ENCODE results near the gene ANXA1.

The ANXA1 gene

DNA sequence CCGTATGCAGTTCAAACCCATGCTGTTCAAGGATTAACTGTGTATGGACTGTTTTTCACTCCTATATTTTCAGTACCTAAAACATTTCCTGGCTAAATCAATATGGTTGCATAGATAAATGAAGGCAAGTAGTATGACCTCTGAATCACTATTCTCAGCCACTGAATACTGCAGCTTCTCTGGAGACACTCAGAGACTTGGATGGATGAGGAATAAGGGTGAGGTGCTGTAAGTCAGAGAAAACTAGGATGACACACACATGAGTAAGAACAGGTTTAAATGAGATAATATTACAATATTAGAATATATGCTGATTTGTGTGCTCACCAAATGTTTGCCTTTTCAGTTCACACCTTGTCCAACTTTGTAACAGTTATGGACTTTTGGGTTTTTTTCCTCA, 26.0 kb upstream of the ANXA1 start:
- Histone ChIP-seq H3K27me3 (ENCODE audit: control insufficient read depth, insufficient read depth, low read length) (no peaks in the 10 kb centered on the region), H3K36me3 (ENCODE audit: control insufficient read depth, low read depth, low read length) (no peaks in the 10 kb centered on the region), H3K9ac (ENCODE audit: low read length) (no peak overlapping the region), H3K27ac (ENCODE audit: low read length) (no peak overlapping the region), H3K4me3 (ENCODE audit: low read length) (no peak overlapping the region), H3K4me1 (ENCODE audit: control insufficient read depth, low read depth, low read length) (no peaks in the 10 kb centered on the region), H3K9me3 (ENCODE audit: control insufficient read depth, low read depth, low read length) (no peaks in the 10 kb centered on the region)

DNA sequence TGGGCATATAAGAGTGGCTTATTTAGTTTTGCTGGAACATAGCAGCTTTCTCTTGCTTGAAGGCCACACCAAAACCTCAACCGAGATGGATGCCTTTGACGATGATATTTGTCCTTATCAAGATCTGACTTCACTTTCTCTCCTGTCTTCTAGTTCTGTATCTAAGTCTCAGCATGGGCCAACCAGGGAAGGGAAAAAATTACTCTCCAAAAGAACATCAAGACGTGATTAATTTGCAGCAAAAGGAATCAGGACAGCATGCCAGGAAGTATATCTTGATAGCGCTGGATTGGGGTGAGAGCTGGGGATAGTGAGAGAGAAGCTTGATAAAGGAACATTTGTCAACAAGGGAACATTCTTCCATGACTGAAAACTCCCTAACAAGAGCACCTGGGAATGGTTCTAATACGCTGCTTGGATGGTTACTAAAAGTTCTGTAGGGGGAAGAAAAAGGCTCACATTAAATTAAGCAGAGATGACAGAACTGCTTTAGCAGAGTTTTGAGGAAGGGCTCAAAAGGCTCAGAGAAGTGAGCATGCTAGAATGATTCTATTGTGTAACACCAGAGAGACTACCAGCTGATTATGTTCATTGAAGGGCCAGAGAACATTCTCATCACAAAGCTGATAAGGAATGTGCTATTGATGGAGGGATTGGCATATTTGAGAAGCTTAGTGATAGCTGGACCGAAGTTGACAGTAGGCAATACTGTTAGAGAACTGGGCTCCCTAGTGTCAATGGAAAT, 21.6 kb upstream of the ANXA1 start:
- H3K4me1 ChIP-seq (ENCODE audit: control insufficient read depth, low read depth, low read length) = peaks cover 8% of the 10 kb centered on the region
- no peaks in the 10 kb centered on the region for H3K9me3 ChIP-seq (ENCODE audit: control insufficient read depth, low read depth, low read length)
- no peak overlapping the region for H3K27ac ChIP-seq (ENCODE audit: low read length)

DNA sequence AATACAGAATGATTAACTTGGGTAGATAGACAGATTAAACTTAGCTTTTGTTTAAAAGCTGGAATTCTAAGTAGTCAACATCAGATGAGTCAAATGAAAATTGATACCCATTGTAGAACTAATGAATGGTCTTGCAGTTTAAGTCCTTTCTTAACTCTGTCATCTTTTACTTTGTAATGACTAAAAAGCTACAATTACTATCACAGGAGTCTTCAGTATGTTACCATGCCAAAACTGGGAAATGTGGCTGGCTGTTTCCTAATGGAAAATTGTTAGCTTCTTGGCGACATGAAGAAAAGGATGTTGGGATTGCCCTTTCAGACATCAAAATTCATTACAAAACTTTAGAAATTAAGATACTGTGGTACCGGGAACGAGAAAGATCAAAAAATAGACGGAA, 20.2 kb upstream of the ANXA1 start:
- no peaks in the 10 kb centered on the region for H3K27me3 ChIP-seq (ENCODE audit: control insufficient read depth, insufficient read depth, low read length)
- no peak overlapping the region for H3K4me3 ChIP-seq (ENCODE audit: low read length)
- H3K27ac ChIP-seq (ENCODE audit: low read length) = no peak overlapping the region
- H3K9me3 ChIP-seq (ENCODE audit: control insufficient read depth, low read depth, low read length) = no peaks in the 10 kb centered on the region
- peaks cover 8% of the 10 kb centered on the region for H3K4me1 ChIP-seq (ENCODE audit: control insufficient read depth, low read depth, low read length)
- H3K36me3 ChIP-seq (ENCODE audit: control insufficient read depth, low read depth, low read length) = no peaks in the 10 kb centered on the region
- no peak overlapping the region for H3K9ac ChIP-seq (ENCODE audit: low read length)

More for the DNA sequence above, 21.6 kb upstream of the ANXA1 start:
- Histone ChIP-seq H3K27me3 (ENCODE audit: control insufficient read depth, insufficient read depth, low read length) (no peaks in the 10 kb centered on the region), H3K4me3 (ENCODE audit: low read length) (no peak overlapping the region), H3K9ac (ENCODE audit: low read length) (no peak overlapping the region), H3K36me3 (ENCODE audit: control insufficient read depth, low read depth, low read length) (no peaks in the 10 kb centered on the region)

DNA sequence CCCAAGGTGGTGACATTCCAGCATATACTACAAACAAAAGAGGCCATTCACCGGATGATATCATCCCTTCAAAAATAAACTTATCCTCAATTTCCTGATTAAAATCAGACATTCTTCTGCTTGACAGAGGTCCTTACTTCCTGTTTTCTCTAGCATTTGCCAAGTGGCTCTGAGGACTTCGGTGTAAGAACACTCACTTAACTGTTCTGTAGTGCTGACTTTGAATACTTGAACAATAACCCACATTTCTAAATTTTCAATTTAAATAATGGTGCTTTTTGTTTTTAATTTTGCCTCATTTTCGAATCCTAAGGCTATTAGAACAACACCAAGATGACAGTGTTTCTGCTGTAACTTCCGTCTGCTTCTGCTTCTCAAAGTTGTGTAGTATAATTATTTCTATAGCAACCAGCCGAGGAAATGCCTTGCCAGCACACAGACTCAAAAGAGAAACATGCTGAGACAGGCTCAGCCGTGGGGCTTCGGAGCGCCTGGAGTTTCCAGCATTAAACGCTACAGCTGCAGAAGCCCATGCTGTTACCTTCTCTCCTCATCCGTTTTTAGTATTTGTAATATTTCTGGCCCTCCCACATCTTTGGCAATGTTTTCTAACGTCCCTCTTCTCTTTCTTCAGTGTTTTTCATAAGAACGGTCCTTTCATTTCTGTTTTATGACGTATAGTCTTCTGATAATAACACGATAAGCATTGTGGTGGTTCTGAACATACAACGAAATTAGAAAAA, 19.5 kb upstream of the ANXA1 start:
- Histone ChIP-seq H3K36me3 (ENCODE audit: control insufficient read depth, low read depth, low read length) (no peaks in the 10 kb centered on the region), H3K4me3 (ENCODE audit: low read length) (no peak overlapping the region), H3K9ac (ENCODE audit: low read length) (no peak overlapping the region), H3K27ac (ENCODE audit: low read length) (no peak overlapping the region), H3K27me3 (ENCODE audit: control insufficient read depth, insufficient read depth, low read length) (no peaks in the 10 kb centered on the region), H3K9me3 (ENCODE audit: control insufficient read depth, low read depth, low read length) (no peaks in the 10 kb centered on the region), H3K4me1 (ENCODE audit: control insufficient read depth, low read depth, low read length) (peaks cover 8% of the 10 kb centered on the region)

DNA sequence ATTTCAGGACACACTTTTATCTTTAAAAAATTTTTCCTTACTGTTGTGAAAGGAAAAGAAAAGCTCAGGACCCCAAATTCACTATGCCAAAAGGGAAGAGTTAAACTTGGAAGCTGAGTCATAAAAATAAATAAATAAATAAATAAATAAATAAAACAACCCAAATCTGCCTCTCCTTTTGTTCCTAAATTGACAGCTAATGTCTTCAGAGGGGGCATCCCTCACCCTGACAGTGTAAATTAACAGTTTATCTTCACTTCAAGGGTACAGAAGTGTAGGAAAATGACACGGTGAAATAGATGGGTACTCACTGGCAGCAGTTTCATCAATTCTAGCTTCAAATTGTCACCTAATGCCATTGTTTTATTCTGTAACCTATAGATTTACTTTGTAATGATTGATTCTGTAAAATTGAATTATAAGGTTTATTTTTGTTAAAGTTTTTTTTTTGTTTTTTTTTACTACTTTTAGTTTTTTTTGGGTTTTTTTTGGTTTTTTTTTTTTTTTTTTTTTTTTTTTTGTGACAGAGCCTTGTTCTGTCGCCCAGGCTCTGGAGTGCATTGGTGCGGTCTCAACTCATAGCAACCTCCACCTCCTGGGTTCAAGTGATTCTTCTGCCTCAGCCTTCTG, 18.5 kb upstream of the ANXA1 start:
- Histone ChIP-seq H3K4me3 (ENCODE audit: low read length) (no peak overlapping the region), H3K27me3 (ENCODE audit: control insufficient read depth, insufficient read depth, low read length) (no peaks in the 10 kb centered on the region), H3K9ac (ENCODE audit: low read length) (no peak overlapping the region), H3K36me3 (ENCODE audit: control insufficient read depth, low read depth, low read length) (no peaks in the 10 kb centered on the region), H3K4me1 (ENCODE audit: control insufficient read depth, low read depth, low read length) (peaks cover 8% of the 10 kb centered on the region), H3K27ac (ENCODE audit: low read length) (no peak overlapping the region), H3K9me3 (ENCODE audit: control insufficient read depth, low read depth, low read length) (no peaks in the 10 kb centered on the region)

DNA sequence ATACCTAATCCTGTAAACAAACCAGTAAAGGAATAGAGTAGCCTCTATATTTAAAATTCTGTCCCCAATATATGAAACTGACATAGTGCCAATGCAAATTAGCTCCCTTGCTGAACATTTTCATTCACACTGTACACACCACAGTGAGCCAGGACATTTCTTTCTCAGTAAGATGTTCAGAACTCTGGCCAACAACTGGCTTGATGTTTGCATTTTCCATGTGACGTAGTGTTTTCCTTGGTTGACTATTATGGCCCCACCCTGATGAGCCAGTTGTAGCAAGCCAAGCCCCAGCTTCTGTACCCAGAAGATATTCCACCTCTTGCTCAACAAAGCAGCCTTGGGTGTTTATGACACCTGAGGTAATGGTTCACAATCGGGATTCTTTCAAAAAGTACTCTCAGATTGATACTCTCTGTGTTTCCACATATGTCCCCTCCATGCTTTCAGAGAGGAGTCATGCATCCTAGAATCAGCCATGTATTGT, 17.7 kb upstream of the ANXA1 start:
- no peaks in the 10 kb centered on the region for H3K9me3 ChIP-seq (ENCODE audit: control insufficient read depth, low read depth, low read length)
- no peaks in the 10 kb centered on the region for H3K27me3 ChIP-seq (ENCODE audit: control insufficient read depth, insufficient read depth, low read length)
- H3K4me3 ChIP-seq (ENCODE audit: low read length) = no peak overlapping the region
- H3K36me3 ChIP-seq (ENCODE audit: control insufficient read depth, low read depth, low read length) = no peaks in the 10 kb centered on the region
- no peak overlapping the region for H3K27ac ChIP-seq (ENCODE audit: low read length)
- no peak overlapping the region for H3K9ac ChIP-seq (ENCODE audit: low read length)
- peaks cover 8% of the 10 kb centered on the region for H3K4me1 ChIP-seq (ENCODE audit: control insufficient read depth, low read depth, low read length)

DNA sequence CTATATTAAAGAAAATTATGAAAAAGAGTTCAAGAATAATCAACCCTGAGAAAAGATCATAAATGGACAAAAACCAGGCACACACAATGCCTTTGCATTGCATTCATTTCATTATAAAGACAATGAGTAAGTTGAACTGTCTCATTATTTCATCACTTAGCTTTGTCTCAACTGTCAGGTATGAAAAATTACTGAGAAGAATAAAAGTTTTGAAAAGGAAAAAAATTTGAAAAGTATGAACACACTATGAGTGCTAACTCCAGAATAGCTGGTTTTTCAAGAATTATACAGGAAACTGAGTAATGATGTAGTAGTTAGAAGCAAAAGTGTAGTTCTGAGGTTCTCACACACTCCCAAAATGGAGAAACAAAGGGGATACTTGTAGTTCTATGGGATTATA, 16.3 kb upstream of the ANXA1 start:
- no peaks in the 10 kb centered on the region for H3K9me3 ChIP-seq (ENCODE audit: control insufficient read depth, low read depth, low read length)
- peaks cover 8% of the 10 kb centered on the region for H3K4me1 ChIP-seq (ENCODE audit: control insufficient read depth, low read depth, low read length)
- no peak overlapping the region for H3K4me3 ChIP-seq (ENCODE audit: low read length)
- no peaks in the 10 kb centered on the region for H3K27me3 ChIP-seq (ENCODE audit: control insufficient read depth, insufficient read depth, low read length)
- H3K27ac ChIP-seq (ENCODE audit: low read length) = no peak overlapping the region
- no peaks in the 10 kb centered on the region for H3K36me3 ChIP-seq (ENCODE audit: control insufficient read depth, low read depth, low read length)
- no peak overlapping the region for H3K9ac ChIP-seq (ENCODE audit: low read length)

DNA sequence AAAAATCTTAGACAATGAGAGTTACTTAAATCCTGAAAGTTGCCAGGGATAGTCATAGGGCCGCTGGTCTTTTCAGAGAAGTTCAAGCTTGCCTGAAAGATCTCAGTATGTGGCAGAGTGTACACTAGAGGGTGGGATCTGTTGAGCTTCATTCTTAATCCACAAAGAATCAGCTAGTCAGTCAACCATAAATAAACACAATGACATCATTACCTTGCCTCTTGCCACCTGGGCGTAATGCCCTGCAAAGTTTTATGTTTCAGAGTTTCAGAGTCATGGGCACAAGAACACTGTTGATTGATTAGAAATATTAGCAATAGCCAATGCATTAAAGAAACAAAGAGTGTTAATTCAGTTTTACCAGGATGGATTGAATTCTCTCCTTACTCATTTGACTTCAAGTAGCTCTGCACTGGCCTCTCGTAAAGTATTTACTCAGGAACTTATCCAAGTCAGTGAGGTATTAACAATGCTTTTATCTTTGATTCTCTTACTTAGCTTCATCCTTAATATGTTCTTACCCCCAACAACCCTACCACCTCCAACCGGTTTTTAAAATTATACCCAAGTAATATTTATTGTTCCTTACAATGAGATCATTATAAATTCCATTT, 14.3 kb upstream of the ANXA1 start:
- peaks cover 4% of the 10 kb centered on the region for H3K4me1 ChIP-seq (ENCODE audit: control insufficient read depth, low read depth, low read length)
- H3K4me3 ChIP-seq (ENCODE audit: low read length) = no peak overlapping the region
- H3K27ac ChIP-seq (ENCODE audit: low read length) = no peak overlapping the region

DNA sequence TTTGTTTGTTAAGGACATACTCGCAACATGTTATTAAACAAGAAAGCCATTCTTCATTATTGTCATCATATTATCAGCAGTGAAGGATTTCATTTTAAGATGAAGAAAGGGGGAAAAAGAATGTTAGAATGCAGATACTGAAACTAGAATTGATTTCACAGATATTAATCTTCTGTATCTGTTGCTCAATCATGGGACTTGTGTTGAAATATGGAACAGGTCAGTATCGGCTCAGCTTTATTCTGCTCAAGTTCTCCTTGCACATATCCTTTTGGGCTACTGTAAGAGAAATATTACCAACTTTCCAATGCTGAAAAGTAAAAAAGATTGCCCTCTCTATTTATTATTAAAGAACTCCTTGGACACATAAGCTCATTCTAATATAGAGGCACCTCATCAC, 13.8 kb upstream of the ANXA1 start:
- H3K4me3 ChIP-seq (ENCODE audit: low read length) = no peak overlapping the region
- no peaks in the 10 kb centered on the region for H3K4me1 ChIP-seq (ENCODE audit: control insufficient read depth, low read depth, low read length)
- H3K27me3 ChIP-seq (ENCODE audit: control insufficient read depth, insufficient read depth, low read length) = no peaks in the 10 kb centered on the region
- H3K9me3 ChIP-seq (ENCODE audit: control insufficient read depth, low read depth, low read length) = no peaks in the 10 kb centered on the region
- no peak overlapping the region for H3K27ac ChIP-seq (ENCODE audit: low read length)
- H3K9ac ChIP-seq (ENCODE audit: low read length) = no peak overlapping the region
- no peaks in the 10 kb centered on the region for H3K36me3 ChIP-seq (ENCODE audit: control insufficient read depth, low read depth, low read length)

More for the DNA sequence above, 14.3 kb upstream of the ANXA1 start:
- Histone ChIP-seq H3K36me3 (ENCODE audit: control insufficient read depth, low read depth, low read length) (no peaks in the 10 kb centered on the region), H3K27me3 (ENCODE audit: control insufficient read depth, insufficient read depth, low read length) (no peaks in the 10 kb centered on the region), H3K9me3 (ENCODE audit: control insufficient read depth, low read depth, low read length) (no peaks in the 10 kb centered on the region), H3K9ac (ENCODE audit: low read length) (no peak overlapping the region)

DNA sequence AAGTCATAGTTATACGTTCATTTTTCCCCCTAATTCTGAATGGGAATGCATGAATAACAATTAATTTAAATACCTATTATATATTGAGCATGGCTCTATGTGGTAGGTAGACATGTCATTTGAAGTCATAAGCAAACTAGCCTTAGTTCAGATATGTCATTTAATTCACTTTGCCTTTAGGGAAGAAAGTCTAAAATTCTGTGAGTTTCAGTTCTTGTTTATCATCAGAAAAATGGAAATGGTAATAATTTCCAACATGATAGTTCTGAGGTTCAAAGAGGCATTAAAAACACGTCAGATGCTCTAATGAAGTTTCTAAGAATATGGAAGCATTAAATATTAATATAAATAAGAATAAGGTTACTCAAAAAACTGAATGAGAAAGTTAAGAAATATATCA, 13.1 kb upstream of the ANXA1 start:
- no peak overlapping the region for H3K9ac ChIP-seq (ENCODE audit: low read length)
- peaks cover 1% of the 10 kb centered on the region for H3K4me1 ChIP-seq (ENCODE audit: control insufficient read depth, low read depth, low read length)
- no peaks in the 10 kb centered on the region for H3K36me3 ChIP-seq (ENCODE audit: control insufficient read depth, low read depth, low read length)
- H3K27me3 ChIP-seq (ENCODE audit: control insufficient read depth, insufficient read depth, low read length) = no peaks in the 10 kb centered on the region
- H3K27ac ChIP-seq (ENCODE audit: low read length) = no peak overlapping the region
- no peaks in the 10 kb centered on the region for H3K9me3 ChIP-seq (ENCODE audit: control insufficient read depth, low read depth, low read length)
- no peak overlapping the region for H3K4me3 ChIP-seq (ENCODE audit: low read length)

DNA sequence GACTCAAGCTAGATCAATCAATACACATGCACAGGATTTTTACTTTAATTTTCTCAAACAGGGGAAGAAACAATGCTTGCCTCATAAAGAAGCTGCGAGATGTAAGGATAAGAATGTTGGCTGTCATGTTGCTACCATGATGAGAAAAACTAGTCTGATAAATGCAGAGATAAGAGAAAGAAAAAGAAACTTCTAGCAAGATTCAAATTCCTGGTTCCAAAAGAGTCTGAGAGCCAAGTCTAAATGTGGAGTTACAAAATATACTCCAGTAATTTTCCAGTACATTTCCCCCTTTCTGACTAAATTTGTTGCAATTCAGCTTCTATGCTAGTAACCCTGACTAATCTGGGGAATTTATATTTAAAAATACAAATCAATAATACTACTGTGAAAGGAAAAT, 10.4 kb upstream of the ANXA1 start:
- Histone ChIP-seq H3K4me1 (ENCODE audit: control insufficient read depth, low read depth, low read length) (peaks cover 4% of the 10 kb centered on the region), H3K4me3 (ENCODE audit: low read length) (no peak overlapping the region), H3K27ac (ENCODE audit: low read length) (no peak overlapping the region), H3K9me3 (ENCODE audit: control insufficient read depth, low read depth, low read length) (no peaks in the 10 kb centered on the region), H3K36me3 (ENCODE audit: control insufficient read depth, low read depth, low read length) (no peaks in the 10 kb centered on the region), H3K9ac (ENCODE audit: low read length) (no peak overlapping the region), H3K27me3 (ENCODE audit: control insufficient read depth, insufficient read depth, low read length) (no peaks in the 10 kb centered on the region)

Data from iPS-18a (cell line).